ENCODE data around the gene PPARG. TPM values are rescaled to one million over a fixed set of nuclear protein-coding genes. Genes with fewer than 3 reads are reported as not detected.

PPARG gene
- total and polyA plus RNA-seq, 9 donors: 2.0 to 7.5 (median 3.5) TPM

DNA sequence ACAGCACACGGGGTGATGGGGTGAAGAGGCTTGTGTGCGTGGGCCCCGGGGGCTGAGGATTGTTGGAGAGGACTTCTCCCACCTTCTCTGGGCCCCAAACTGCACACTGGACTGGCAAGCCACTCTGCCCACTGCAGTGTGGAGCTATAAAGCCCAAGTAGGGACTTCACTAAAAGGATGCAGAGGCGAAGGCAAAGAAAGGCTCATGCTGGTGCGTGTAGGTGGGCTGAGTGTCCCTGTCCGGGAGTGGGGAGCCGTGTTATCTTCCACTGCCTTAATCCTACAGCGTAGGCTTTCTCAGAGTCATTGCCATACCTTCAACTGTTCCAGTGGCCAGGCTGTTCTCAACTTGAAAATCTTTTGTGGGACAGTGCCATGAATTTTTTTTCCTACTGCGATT, 3.9 kb downstream of the PPARG start:
- Histone ChIP-seq H3K36me3 (ENCODE audit: control insufficient read depth, insufficient read depth, low read length) (no peaks in the 10 kb centered on the region), H3K27ac (ENCODE audit: low read length) (no peak overlapping the region), H3K4me1 (ENCODE audit: control insufficient read depth, insufficient read depth, low read length) (no peaks in the 10 kb centered on the region), H3K4me3 (ENCODE audit: low read length) (no peak overlapping the region), H3K9me3 (replicated peaks; ENCODE audit: control insufficient read depth, low read depth, low read length) (no peaks in the 10 kb centered on the region), H3K27me3 (ENCODE audit: control insufficient read depth, insufficient read depth, low read length) (peaks cover 15% of the 10 kb centered on the region)
- WGBS (ENCODE audit: insufficient coverage): 93% methylated on average over 2 of the region's 9 CpGs
- no peak for DNase-seq

DNA sequence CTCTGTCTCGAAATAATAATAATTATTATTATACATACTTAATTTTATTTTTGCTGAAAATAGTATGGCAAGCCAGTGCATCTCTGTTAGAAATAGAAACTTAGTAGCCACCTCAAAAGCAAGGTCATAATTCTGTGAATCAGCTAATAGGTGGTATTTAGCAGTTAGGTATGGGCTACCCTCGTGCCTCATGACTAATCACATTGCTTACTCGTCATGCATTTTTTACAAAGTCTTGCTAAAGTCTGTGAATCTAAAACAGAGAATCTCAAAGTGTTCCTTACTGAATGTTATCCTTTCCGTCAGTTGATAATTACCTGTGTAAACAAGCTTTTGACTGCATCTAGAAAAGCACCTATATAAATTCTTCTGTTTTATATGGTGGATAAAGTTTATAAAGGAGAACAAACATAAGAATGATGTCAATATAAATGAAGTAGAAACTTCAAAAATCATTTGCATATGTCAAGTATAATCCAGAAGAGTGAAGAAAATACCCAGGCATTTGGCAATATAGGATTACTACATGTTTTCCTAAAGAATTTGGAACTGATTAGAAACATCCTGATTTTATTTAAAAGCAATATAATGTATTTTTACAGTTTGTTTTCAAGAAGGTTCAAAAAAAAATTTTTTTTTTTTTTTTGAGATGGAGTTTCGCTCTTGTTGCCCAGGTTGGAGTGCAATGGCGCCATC, 6.2 kb downstream of the PPARG start:
- DNase-seq: no peak
- no peaks in the 10 kb centered on the region for H3K4me1 ChIP-seq (ENCODE audit: control insufficient read depth, insufficient read depth, low read length)
- no peak overlapping the region for H3K27ac ChIP-seq (ENCODE audit: low read length)
- WGBS (ENCODE audit: insufficient coverage): 70% methylated on average over 2 of the region's 6 CpGs
- H3K27me3 ChIP-seq (ENCODE audit: control insufficient read depth, insufficient read depth, low read length): peaks cover 5% of the 10 kb centered on the region
- no peaks in the 10 kb centered on the region for H3K36me3 ChIP-seq (ENCODE audit: control insufficient read depth, insufficient read depth, low read length)
- H3K9me3 ChIP-seq (replicated peaks; ENCODE audit: control insufficient read depth, low read depth, low read length): no peaks in the 10 kb centered on the region
- no peak overlapping the region for H3K4me3 ChIP-seq (ENCODE audit: low read length)

DNA sequence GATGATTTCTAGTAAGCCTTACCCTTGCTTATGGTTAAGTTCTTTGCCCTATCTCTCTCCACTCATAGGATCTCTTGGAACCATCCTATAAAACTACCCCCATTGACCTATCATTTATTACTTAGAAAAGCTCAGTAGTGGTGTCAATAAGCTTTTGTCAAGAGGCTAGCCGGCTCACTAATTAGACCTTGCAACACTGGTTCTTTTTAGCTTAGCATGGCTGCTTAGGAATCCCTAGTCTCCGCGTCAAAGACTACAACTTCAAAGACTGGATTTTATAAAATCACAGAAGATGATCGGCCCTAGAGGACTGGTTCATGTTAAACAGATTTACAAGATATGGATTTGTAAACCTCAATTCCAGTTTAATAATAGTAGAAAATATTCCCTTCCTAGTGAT, 7.6 kb downstream of the PPARG start:
- WGBS (ENCODE audit: insufficient coverage): no CpG with 5 or more reads among the region's 4 CpGs
- Histone ChIP-seq H3K4me1 (ENCODE audit: control insufficient read depth, insufficient read depth, low read length) (no peaks in the 10 kb centered on the region), H3K9me3 (replicated peaks; ENCODE audit: control insufficient read depth, low read depth, low read length) (no peaks in the 10 kb centered on the region), H3K4me3 (ENCODE audit: low read length) (no peak overlapping the region), H3K27ac (ENCODE audit: low read length) (no peak overlapping the region), H3K36me3 (ENCODE audit: control insufficient read depth, insufficient read depth, low read length) (no peaks in the 10 kb centered on the region), H3K27me3 (ENCODE audit: control insufficient read depth, insufficient read depth, low read length) (peaks cover 5% of the 10 kb centered on the region)
- DNase-seq: no peak

DNA sequence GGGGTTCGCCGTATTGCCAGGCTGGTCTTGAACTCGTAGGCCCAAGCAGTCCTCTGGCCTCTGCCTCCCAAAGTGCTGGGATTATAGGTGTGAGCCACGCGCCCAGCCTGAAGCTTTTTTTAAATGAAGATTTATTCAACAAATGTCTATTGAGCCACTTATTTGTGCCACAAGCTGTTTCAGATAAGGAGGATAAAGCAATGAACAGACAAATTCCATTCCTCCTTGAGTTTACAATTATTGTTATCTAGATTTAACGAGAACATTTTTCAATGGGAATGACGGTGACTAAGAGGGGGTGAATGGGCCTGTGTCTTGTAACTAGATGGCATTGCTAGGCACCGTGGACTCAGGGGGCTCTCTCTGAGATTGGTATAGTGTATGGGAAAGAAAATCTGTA, 10.2 kb downstream of the PPARG start:
- Histone ChIP-seq H3K27ac (ENCODE audit: low read length) (no peak overlapping the region), H3K36me3 (ENCODE audit: control insufficient read depth, insufficient read depth, low read length) (no peaks in the 10 kb centered on the region), H3K4me1 (ENCODE audit: control insufficient read depth, insufficient read depth, low read length) (no peaks in the 10 kb centered on the region), H3K4me3 (ENCODE audit: low read length) (no peak overlapping the region), H3K9me3 (replicated peaks; ENCODE audit: control insufficient read depth, low read depth, low read length) (no peaks in the 10 kb centered on the region), H3K27me3 (ENCODE audit: control insufficient read depth, insufficient read depth, low read length) (peaks cover 2% of the 10 kb centered on the region)
- WGBS (ENCODE audit: insufficient coverage): no CpG with 5 or more reads among the region's 8 CpGs
- DNase-seq: no peak

DNA sequence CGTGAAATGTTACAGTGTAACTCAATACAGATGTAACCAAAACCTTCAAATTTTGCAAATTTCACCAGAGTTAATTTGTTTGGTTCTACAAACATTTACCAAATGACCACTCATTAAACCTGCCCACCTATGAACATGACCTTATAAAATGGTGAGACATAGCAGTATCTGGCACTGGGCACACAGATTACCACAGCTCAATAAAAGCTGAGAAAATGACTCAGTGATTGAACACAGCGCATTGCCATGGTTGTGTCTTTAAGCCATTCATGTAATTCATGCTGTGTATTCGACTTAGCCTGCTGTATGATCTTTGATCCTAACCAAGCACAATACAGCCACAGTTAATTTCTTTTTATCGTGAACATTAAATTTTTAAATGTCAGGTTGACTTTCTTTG, 11.3 kb downstream of the PPARG start:
- 100% methylated on average over 1 of the region's 4 CpGs for WGBS (ENCODE audit: insufficient coverage)
- Histone ChIP-seq H3K4me1 (ENCODE audit: control insufficient read depth, insufficient read depth, low read length) (no peaks in the 10 kb centered on the region), H3K36me3 (ENCODE audit: control insufficient read depth, insufficient read depth, low read length) (no peaks in the 10 kb centered on the region), H3K27me3 (ENCODE audit: control insufficient read depth, insufficient read depth, low read length) (peaks cover 2% of the 10 kb centered on the region), H3K4me3 (ENCODE audit: low read length) (no peak overlapping the region), H3K9me3 (replicated peaks; ENCODE audit: control insufficient read depth, low read depth, low read length) (no peaks in the 10 kb centered on the region), H3K27ac (ENCODE audit: low read length) (no peak overlapping the region)
- DNase-seq: no peak

DNA sequence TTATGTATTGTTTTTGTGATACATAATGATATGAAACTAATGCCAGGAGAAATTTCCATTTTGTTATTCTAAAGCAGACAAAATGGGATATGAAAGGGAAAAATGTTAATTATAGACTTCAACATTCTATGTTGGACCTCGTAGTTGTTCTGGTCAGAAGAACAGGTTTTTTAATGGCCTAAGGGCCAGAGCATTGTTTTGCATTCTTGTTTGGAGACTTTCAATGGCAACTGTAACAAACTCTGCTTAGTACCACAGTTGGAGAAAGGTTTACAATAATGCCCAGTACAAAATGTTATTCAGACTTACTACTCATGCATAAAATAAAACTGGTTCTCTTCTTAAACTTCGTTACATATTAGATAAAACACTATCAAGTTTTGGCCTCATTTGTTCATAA, 12.2 kb downstream of the PPARG start:
- Histone ChIP-seq H3K4me3 (ENCODE audit: low read length) (no peak overlapping the region), H3K36me3 (ENCODE audit: control insufficient read depth, insufficient read depth, low read length) (no peaks in the 10 kb centered on the region), H3K27me3 (ENCODE audit: control insufficient read depth, insufficient read depth, low read length) (peaks cover 2% of the 10 kb centered on the region), H3K27ac (ENCODE audit: low read length) (no peak overlapping the region), H3K4me1 (ENCODE audit: control insufficient read depth, insufficient read depth, low read length) (no peaks in the 10 kb centered on the region), H3K9me3 (replicated peaks; ENCODE audit: control insufficient read depth, low read depth, low read length) (no peaks in the 10 kb centered on the region)
- DNase-seq: no peak
- no CpG with 5 or more reads among the region's 2 CpGs for WGBS (ENCODE audit: insufficient coverage)

DNA sequence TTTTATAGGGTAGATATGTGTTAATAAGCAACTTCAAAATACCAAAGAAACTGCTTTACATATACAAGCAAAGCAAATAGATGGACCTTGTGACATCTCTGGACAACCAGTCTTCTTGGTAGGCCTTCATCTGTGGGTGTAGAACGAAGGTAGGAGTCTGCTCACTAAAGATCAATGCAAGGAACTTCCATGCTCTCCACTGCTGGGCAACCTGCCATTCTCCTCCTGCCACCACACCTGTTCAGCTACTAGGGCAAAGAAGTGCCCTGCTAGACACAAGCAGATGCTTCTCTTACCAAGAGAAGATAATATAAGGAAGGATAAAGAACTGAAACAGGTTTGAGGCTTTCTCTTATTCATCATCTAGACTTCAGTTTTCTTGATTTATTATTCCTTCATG, 12.6 kb downstream of the PPARG start:
- peaks cover 2% of the 10 kb centered on the region for H3K27me3 ChIP-seq (ENCODE audit: control insufficient read depth, insufficient read depth, low read length)
- H3K9me3 ChIP-seq (replicated peaks; ENCODE audit: control insufficient read depth, low read depth, low read length): no peaks in the 10 kb centered on the region
- no peaks in the 10 kb centered on the region for H3K36me3 ChIP-seq (ENCODE audit: control insufficient read depth, insufficient read depth, low read length)
- no peak for DNase-seq
- no peak overlapping the region for H3K4me3 ChIP-seq (ENCODE audit: low read length)
- no peaks in the 10 kb centered on the region for H3K4me1 ChIP-seq (ENCODE audit: control insufficient read depth, insufficient read depth, low read length)
- no CpG with 5 or more reads among the region's 1 CpG for WGBS (ENCODE audit: insufficient coverage)
- H3K27ac ChIP-seq (ENCODE audit: low read length): no peak overlapping the region

DNA sequence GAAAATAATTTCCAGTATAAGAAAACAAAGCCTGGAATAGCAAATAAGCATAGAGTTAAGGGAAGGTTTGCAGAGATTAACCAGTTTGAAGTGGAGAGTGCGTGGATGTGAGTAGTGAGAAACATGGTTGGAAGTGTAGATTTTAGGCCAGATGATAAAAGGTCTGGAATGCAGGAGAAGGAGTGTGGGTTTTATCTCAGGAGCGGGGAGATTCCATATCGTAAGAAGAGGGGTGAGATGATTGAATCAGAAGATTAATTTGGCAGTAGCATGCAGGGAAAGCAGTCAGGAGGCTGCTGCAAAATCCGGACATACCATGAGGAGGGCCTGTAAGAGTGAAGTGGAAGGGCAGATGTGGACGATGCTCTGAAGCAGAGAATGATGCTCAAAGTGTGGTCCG, 13.7 kb downstream of the PPARG start:
- H3K4me1 ChIP-seq (ENCODE audit: control insufficient read depth, insufficient read depth, low read length): no peaks in the 10 kb centered on the region
- WGBS (ENCODE audit: insufficient coverage): 82% methylated on average over 4 of the region's 6 CpGs
- H3K4me3 ChIP-seq (ENCODE audit: low read length): no peak overlapping the region
- no peak for DNase-seq
- H3K27me3 ChIP-seq (ENCODE audit: control insufficient read depth, insufficient read depth, low read length): peaks cover 2% of the 10 kb centered on the region
- H3K36me3 ChIP-seq (ENCODE audit: control insufficient read depth, insufficient read depth, low read length): no peaks in the 10 kb centered on the region
- no peak overlapping the region for H3K27ac ChIP-seq (ENCODE audit: low read length)
- H3K9me3 ChIP-seq (replicated peaks; ENCODE audit: control insufficient read depth, low read depth, low read length): no peaks in the 10 kb centered on the region

DNA sequence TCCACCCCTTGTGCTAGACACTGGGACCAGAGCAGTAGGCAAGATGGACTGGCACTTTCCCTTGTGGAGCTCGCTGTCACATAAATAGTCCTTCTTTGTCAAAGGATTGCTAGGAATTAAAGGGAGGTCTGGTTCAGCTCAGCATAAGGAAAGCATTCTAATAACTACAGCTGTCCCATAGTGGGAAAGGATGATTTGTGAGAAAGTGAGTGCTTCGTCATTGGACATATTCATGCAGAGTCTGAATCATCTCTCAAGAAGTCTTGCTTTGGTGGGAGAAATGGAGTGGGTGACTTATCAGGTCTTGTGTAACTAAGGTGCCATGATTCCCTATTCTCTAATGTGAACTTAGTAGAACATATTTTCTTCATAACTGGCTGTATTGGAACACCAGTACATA, 14.7 kb downstream of the PPARG start:
- Histone ChIP-seq H3K27ac (ENCODE audit: low read length) (no peak overlapping the region), H3K9me3 (replicated peaks; ENCODE audit: control insufficient read depth, low read depth, low read length) (no peaks in the 10 kb centered on the region), H3K4me3 (ENCODE audit: low read length) (no peak overlapping the region), H3K4me1 (ENCODE audit: control insufficient read depth, insufficient read depth, low read length) (no peaks in the 10 kb centered on the region), H3K36me3 (ENCODE audit: control insufficient read depth, insufficient read depth, low read length) (no peaks in the 10 kb centered on the region), H3K27me3 (ENCODE audit: control insufficient read depth, insufficient read depth, low read length) (peaks cover 2% of the 10 kb centered on the region)
- WGBS (ENCODE audit: insufficient coverage): no CpG with 5 or more reads among the region's 2 CpGs
- DNase-seq: no peak

DNA sequence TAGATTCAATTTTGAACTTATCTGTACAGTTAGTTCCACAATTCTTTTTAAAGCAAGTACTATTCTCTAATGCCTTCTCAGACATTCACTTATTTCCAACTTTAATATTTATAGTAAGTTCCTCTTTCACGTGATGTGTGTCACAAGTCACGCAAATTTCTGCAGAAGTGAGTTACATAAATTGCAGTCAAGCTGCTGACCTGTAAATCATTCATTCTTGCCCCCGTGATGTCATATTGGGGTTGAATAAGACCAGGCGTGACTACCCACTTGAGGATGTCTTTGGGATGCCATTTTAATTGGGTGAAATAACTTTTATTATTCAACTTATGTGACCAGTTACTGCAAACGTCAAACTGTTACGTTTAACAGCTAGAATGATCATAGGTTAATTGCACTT, 15.1 kb downstream of the PPARG start:
- no peak overlapping the region for H3K27ac ChIP-seq (ENCODE audit: low read length)
- no peak overlapping the region for H3K4me3 ChIP-seq (ENCODE audit: low read length)
- no peaks in the 10 kb centered on the region for H3K9me3 ChIP-seq (replicated peaks; ENCODE audit: control insufficient read depth, low read depth, low read length)
- H3K36me3 ChIP-seq (ENCODE audit: control insufficient read depth, insufficient read depth, low read length): no peaks in the 10 kb centered on the region
- WGBS (ENCODE audit: insufficient coverage): 79% methylated on average over 3 of the region's 6 CpGs
- no peaks in the 10 kb centered on the region for H3K4me1 ChIP-seq (ENCODE audit: control insufficient read depth, insufficient read depth, low read length)
- DNase-seq: peak; percentile 61
- H3K27me3 ChIP-seq (ENCODE audit: control insufficient read depth, insufficient read depth, low read length): peaks cover 2% of the 10 kb centered on the region

DNA sequence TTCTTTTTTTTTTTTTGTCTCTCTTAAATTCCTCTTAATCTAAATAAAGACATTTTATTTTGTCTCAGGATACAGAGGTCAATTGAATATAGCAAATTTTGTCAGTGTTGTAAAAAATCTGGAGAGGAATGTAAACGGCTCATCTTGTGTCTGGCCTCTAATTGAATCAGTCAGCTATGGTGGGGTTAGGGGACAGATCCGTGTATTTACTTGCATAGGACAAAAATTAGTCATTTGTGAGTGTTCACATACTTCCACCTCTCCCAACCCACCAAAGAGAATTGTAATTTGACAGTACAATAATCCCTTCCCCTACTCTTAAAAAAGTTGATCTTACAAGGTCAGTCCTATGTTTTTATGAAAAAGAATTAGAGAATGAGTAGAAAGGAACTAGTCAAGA, 18.3 kb downstream of the PPARG start:
- Histone ChIP-seq H3K4me1 (ENCODE audit: control insufficient read depth, insufficient read depth, low read length) (no peaks in the 10 kb centered on the region), H3K27ac (ENCODE audit: low read length) (no peak overlapping the region), H3K36me3 (ENCODE audit: control insufficient read depth, insufficient read depth, low read length) (no peaks in the 10 kb centered on the region), H3K9me3 (replicated peaks; ENCODE audit: control insufficient read depth, low read depth, low read length) (no peaks in the 10 kb centered on the region), H3K27me3 (ENCODE audit: control insufficient read depth, insufficient read depth, low read length) (no peaks in the 10 kb centered on the region), H3K4me3 (ENCODE audit: low read length) (no peak overlapping the region)
- DNase-seq: no peak
- WGBS (ENCODE audit: insufficient coverage): no CpG with 5 or more reads among the region's 2 CpGs
